WERI-Rb-1 (cell line): ENCODE measurements around the gene SLIT3.

Experiments used
- DNase-seq: peaks from one replicate; pipeline ENCODE4 v3.0.0-alpha.2; 2020
- H3K27ac ChIP-seq: fragments of 250-450 bp; sonication (Bioruptor Pico); 2 replicates; pipeline ENCODE4 v1.5.1; 2020; ENCODE audit warnings: mild to moderate bottlenecking, moderate library complexity
- H3K27me3 ChIP-seq: fragments of 250-450 bp; sonication (Bioruptor Pico); 2 replicates; pipeline ENCODE4 v1.5.1; 2021; ENCODE audit warnings: mild to moderate bottlenecking, low read depth, moderate library complexity; ENCODE audit not compliant: insufficient read depth, severe bottlenecking
- H3K36me3 ChIP-seq: fragments of 250-450 bp; sonication (Bioruptor Pico); 2 replicates; pipeline ENCODE4 v1.5.1; 2020; ENCODE audit warnings: mild to moderate bottlenecking, moderate library complexity
- H3K4me3 ChIP-seq: 2 replicates; pipeline ENCODE4 v1.5.1; 2011; ENCODE audit warnings: low read depth, mild to moderate bottlenecking, control low read depth, low read length
- H3K9me3 ChIP-seq: fragments of 250-450 bp; sonication (Bioruptor Pico); 2 replicates; pipeline ENCODE4 v1.5.1; 2021; ENCODE audit warnings: mild to moderate bottlenecking, moderate library complexity; ENCODE audit not compliant: severe bottlenecking
- CTCF ChIP-seq: IDR thresholded peaks from 2 replicates; pipeline ENCODE4 v1.5.1; 2011; ENCODE audit warnings: low read depth, mild to moderate bottlenecking, control low read depth, inconsistent platforms, low read length

The SLIT3 gene

GRCh38 chr5:169009123-169009522, 291.8 kb downstream of the SLIT3 start:
- no peak overlapping the region for H3K27ac ChIP-seq
- H3K27me3 ChIP-seq, result peaks cover 86% of the 10 kb centered on the region
- H3K4me3 ChIP-seq, result no peak overlapping the region
- no peak for TF ChIP-seq CTCF
- H3K9me3 ChIP-seq, result no peaks in the 10 kb centered on the region
- DNase-seq, result no peak
- no peaks in the 10 kb centered on the region for H3K36me3 ChIP-seq

GRCh38 chr5:169006842-169007790, 293.8 kb downstream of the SLIT3 start:
- H3K9me3 ChIP-seq, result no peaks in the 10 kb centered on the region
- no peak for TF ChIP-seq CTCF

GRCh38 chr5:169004551-169004950, 296.4 kb downstream of the SLIT3 start:
- no peak for TF ChIP-seq CTCF
- peaks cover 78% of the 10 kb centered on the region for H3K27me3 ChIP-seq
- H3K9me3 ChIP-seq, result no peaks in the 10 kb centered on the region
- no peaks in the 10 kb centered on the region for H3K36me3 ChIP-seq
- H3K4me3 ChIP-seq, result no peak overlapping the region
- H3K27ac ChIP-seq, result no peak overlapping the region
- DNase-seq, result no peak

More at GRCh38 chr5:169006842-169007790, 293.8 kb downstream of the SLIT3 start:
- Histone ChIP-seq H3K27me3 (peaks cover 84% of the 10 kb centered on the region), H3K27ac (no peak overlapping the region), H3K36me3 (no peaks in the 10 kb centered on the region), H3K4me3 (no peak overlapping the region)
- DNase-seq, result no peak

- no peaks in the 10 kb centered on the region for H3K36me3 ChIP-seq
- H3K4me3 ChIP-seq, result no peak overlapping the region
- DNase-seq, result no peak
- no peak overlapping the region for H3K27ac ChIP-seq
- H3K27me3 ChIP-seq, result peaks cover 78% of the 10 kb centered on the region
- TF ChIP-seq CTCF, result no peak
- H3K9me3 ChIP-seq, result no peaks in the 10 kb centered on the region
Observed at GRCh38 chr5:169003721-169004541, 297.0 kb downstream of the SLIT3 start.

- H3K4me3 ChIP-seq, result no peak overlapping the region
- DNase-seq, result no peak
- H3K36me3 ChIP-seq, result no peaks in the 10 kb centered on the region
- no peaks in the 10 kb centered on the region for H3K9me3 ChIP-seq
- H3K27ac ChIP-seq, result no peak overlapping the region
- H3K27me3 ChIP-seq, result peaks cover 80% of the 10 kb centered on the region
- no peak for TF ChIP-seq CTCF
Observed at GRCh38 chr5:169002953-169003555, 297.9 kb downstream of the SLIT3 start.
